Measurements from ENCODE around the gene THADA. TPM values are rescaled to one million over a fixed set of nuclear protein-coding genes. Genes with fewer than 3 reads are reported as not detected.
A peak's percentile ranks its signal among the peaks of the same experiment; 100 is the strongest.

THADA gene
- total RNA-seq, 4 donors from 2014 or later: 35.7 to 49.2 (median 47.4) TPM

- Histone ChIP-seq H3K4me3 (no peak overlapping the region), H3K36me3 (no peaks in the 10 kb centered on the region), H3K9me3 (no peaks in the 10 kb centered on the region), H3K27me3 (no peaks in the 10 kb centered on the region), H3K27ac (peak overlapping the region; percentile 59 to 90 (median 78)), H3K4me1 (peaks cover 0 to 72% (median 32%) of the 10 kb centered on the region in 4 donors)
- DNase-seq (ENCODE audit: low spot score in 2 of 2): no peak
- 2 to 9% methylated on average over 2 of the region's 2 CpGs for WGBS, 2 donors
- TF ChIP-seq EP300 (IDR thresholded peaks at IDR 0.05) (peak in 1 of 2 donors; percentile 63), POLR2A (IDR thresholded peaks at IDR 0.05) (no peak)
- TF ChIP-seq, protein P1, sequence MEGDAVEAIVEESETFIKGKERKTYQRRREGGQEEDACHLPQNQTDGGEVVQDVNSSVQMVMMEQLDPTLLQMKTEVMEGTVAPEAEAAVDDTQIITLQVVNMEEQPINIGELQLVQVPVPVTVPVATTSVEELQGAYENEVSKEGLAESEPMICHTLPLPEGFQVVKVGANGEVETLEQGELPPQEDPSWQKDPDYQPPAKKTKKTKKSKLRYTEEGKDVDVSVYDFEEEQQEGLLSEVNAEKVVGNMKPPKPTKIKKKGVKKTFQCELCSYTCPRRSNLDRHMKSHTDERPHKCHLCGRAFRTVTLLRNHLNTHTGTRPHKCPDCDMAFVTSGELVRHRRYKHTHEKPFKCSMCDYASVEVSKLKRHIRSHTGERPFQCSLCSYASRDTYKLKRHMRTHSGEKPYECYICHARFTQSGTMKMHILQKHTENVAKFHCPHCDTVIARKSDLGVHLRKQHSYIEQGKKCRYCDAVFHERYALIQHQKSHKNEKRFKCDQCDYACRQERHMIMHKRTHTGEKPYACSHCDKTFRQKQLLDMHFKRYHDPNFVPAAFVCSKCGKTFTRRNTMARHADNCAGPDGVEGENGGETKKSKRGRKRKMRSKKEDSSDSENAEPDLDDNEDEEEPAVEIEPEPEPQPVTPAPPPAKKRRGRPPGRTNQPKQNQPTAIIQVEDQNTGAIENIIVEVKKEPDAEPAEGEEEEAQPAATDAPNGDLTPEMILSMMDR (IDR thresholded peaks at IDR 0.05): no peak
Observed at GRCh38 chr2:43305012-43305411, 290.8 kb downstream of the THADA start.

GRCh38 chr2:43303889-43304288 lies 291.9 kb downstream of the THADA start:
- H3K27ac ChIP-seq: peak overlapping the region in 3 of 4 donors; percentile 17 to 90 (median 89)
- H3K27me3 ChIP-seq: no peaks in the 10 kb centered on the region
- no peaks in the 10 kb centered on the region for H3K9me3 ChIP-seq
- H3K4me1 ChIP-seq: peaks cover 0 to 75% (median 32%) of the 10 kb centered on the region in 4 donors
- H3K36me3 ChIP-seq: no peaks in the 10 kb centered on the region
- 61 to 63% methylated on average over 3 of the region's 3 CpGs for WGBS, 2 donors
- TF ChIP-seq POLR2A (IDR thresholded peaks at IDR 0.05) (no peak), EP300 (IDR thresholded peaks at IDR 0.05) (no peak)
- TF ChIP-seq, protein P1 (IDR thresholded peaks at IDR 0.05): no peak
- no peak overlapping the region for H3K4me3 ChIP-seq
- DNase-seq (ENCODE audit: low spot score in 2 of 2): no peak

DNA sequence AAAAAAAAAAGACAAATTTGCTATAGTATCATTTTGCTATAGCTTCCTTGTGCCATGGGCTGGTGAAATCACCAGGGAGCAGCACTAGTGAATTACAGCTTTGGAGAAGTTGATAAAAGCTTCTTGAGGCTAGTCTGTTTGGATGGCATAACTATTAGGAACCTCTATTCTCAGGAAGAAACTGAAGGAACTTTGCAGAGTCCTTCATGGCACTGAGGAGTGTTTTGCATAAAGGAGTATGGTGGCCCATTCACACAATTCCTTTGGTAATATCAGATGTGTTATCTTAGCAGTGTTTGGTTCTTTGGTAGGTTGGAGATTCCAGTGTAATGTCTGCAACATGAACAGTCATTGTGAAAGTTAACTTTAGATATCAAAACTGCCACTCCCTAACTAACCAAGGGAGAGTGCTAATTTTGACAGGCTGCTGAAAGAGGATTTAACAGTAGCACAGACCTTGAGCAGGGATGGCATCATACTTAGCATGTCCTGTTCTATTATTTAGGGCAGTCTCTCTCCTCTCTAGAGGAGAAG lies 292.8 kb downstream of the THADA start:
- DNase-seq (ENCODE audit: low spot score in 2 of 2): no peak
- H3K9me3 ChIP-seq: no peaks in the 10 kb centered on the region
- TF ChIP-seq, protein P1 (IDR thresholded peaks at IDR 0.05): no peak
- peak in 1 of 2 donors; percentile 8 for TF ChIP-seq EP300 (IDR thresholded peaks at IDR 0.05)
- TF ChIP-seq POLR2A (IDR thresholded peaks at IDR 0.05): no peak
- H3K4me3 ChIP-seq: no peak overlapping the region
- H3K4me1 ChIP-seq: peaks cover 0 to 80% (median 32%) of the 10 kb centered on the region in 4 donors
- H3K27me3 ChIP-seq: no peaks in the 10 kb centered on the region
- H3K36me3 ChIP-seq: no peaks in the 10 kb centered on the region
- H3K27ac ChIP-seq: peak overlapping the region in 2 of 4 donors; percentile 89 to 90

DNA sequence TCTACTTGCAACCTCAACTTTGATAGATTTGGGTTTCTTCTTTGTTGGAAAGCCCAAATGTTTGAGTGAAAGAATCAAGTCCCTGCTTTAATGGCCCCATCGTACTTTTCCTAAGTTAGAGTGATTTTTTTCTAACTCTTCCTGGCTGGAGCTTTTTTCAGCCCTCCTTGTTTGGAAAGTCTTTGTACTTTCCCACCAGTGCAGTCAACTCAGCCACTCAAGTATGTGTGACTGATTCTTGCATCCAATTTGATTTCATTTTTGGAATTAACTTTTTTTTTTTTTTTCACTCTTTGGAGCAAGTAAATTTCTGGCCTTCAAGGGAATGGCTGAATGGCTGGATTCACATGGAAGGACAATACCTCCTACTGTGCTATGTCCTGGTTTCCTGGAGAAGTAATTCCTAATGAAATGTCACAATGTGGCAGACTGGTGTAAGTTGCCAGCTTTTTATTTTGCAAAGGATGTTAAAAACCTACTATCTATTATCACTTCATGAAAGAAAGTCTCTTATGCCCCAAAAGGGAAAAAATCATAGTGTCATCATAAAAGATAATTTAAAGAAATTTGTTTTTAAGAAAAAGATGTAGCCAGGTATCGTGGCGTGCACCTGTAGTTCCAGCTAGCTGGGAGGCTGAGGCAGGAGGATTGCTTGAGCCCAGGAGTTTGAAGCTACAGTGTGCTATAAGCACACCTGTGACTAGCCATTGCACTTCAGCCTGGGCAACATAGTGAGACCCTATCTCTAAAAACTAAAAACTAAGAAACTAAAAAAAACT lies 293.5 kb downstream of the THADA start:
- Histone ChIP-seq H3K27ac (peak overlapping the region in 2 of 4 donors; percentile 70 to 90), H3K9me3 (no peaks in the 10 kb centered on the region), H3K4me3 (no peak overlapping the region), H3K4me1 (peaks cover 0 to 80% (median 32%) of the 10 kb centered on the region in 4 donors), H3K27me3 (no peaks in the 10 kb centered on the region), H3K36me3 (no peaks in the 10 kb centered on the region)
- TF ChIP-seq, protein P1 (IDR thresholded peaks at IDR 0.05): no peak
- no peak for TF ChIP-seq POLR2A (IDR thresholded peaks at IDR 0.05)
- TF ChIP-seq EP300 (IDR thresholded peaks at IDR 0.05): no peak
- DNase-seq (ENCODE audit: low spot score in 2 of 2): no peak
- WGBS, 2 donors: 64 to 69% methylated on average over 3 of the region's 3 CpGs
